GM12878 (cell line): ENCODE results near the gene NDUFV2. TPM values are rescaled to one million over a fixed set of nuclear protein-coding genes. Genes with fewer than 3 reads are reported as not detected.

Experiments used
- ATAC-seq: fragments of 200-7000 bp; cut with Tn5 transposase; 3 replicates; pipeline ENCODE4 v1.9.1; 2020; ENCODE audit warnings: mild to moderate bottlenecking, moderate library complexity
- BruUV-seq: library from RNA; stranded (reverse); fragments of 400-500 nt; replicated peaks from 2 replicates; lab custom pipeline; 2021; lab: Mats Ljungman, UMichigan
- CTCF ChIA-PET: fragments of 300-600 bp; sonication (Branson Sonifier 250); formaldehyde crosslinking; extraction: SDS; loops from one replicate; lab custom pipeline; 2021; ENCODE audit warnings: inconsistent platforms; lab: Yijun Ruan, JAX
- POLR2A ChIA-PET: fragments of 350-600 bp; formaldehyde crosslinking; extraction: SDS; loops from one replicate; lab custom pipeline; 2021; ENCODE audit warnings: inconsistent platforms; lab: Charles Lee
- RAD21 ChIA-PET: fragments of 300-600 bp; sonication (Branson Sonifier 250); formaldehyde crosslinking; loops from one replicate; lab custom pipeline; 2023; ENCODE audit warnings: antibody characterized with exemption; ENCODE audit not compliant: unreplicated experiment; lab: Charles Lee
- SMC1A ChIA-PET: fragments of 300-600 bp; sonication (Branson Sonifier 250); formaldehyde crosslinking; loops from one replicate; lab custom pipeline; 2023; ENCODE audit not compliant: unreplicated experiment, uncharacterized antibody; lab: Charles Lee
- DNase-seq: peaks from one replicate; pipeline ENCODE4 v3.0.0-alpha.2; 2011; ENCODE audit warnings: low read depth, low spot score
- FAIRE-seq: peaks from 3 replicates; lab custom pipeline; 2011; peaks lifted over from hg19 to GRCh38; lab: Jason Lieb, UNC
- H2AFZ ChIP-seq: 2 replicates; pipeline ENCODE4 v1.6.0; 2011; ENCODE audit warnings: low read depth, low read length, control low read depth; ENCODE audit not compliant: control insufficient read depth
- H3K27ac ChIP-seq: 2 replicates; pipeline ENCODE4 v1.5.1; 2011; ENCODE audit warnings: control low read depth; ENCODE audit not compliant: control insufficient read depth, insufficient read depth
- H3K27me3 ChIP-seq, 2 experiments: replicated peaks in 1 of 2; 2 replicates each; pipeline versions ENCODE4 v1.6.0 to v1.6.1; 2011; ENCODE audit warnings: low read length in 1 of 2; ENCODE audit not compliant: control insufficient read depth in 2 of 2, insufficient read depth in 2 of 2
- H3K36me3 ChIP-seq, 2 experiments: 2 replicates each; pipeline ENCODE4 v1.5.1; 2011; ENCODE audit warnings: low read length in 1 of 2; ENCODE audit not compliant: control insufficient read depth in 2 of 2, insufficient read depth in 2 of 2
- H3K4me1 ChIP-seq: 2 replicates; pipeline ENCODE4 v1.6.1; 2011; ENCODE audit warnings: mild to moderate bottlenecking, low read length, moderate library complexity, mixed read lengths; ENCODE audit not compliant: control insufficient read depth, insufficient read depth
- H3K4me2 ChIP-seq: 2 replicates; pipeline ENCODE4 v1.6.0; 2011; ENCODE audit warnings: control low read depth; ENCODE audit not compliant: control insufficient read depth, insufficient read depth
- H3K4me3 ChIP-seq: fragments of 200-600 bp; sonication (generic); 2 replicates; pipeline ENCODE4 v1.5.1; 2016
- H3K79me2 ChIP-seq: 2 replicates; pipeline ENCODE4 v1.6.0; 2011; ENCODE audit warnings: low read length; ENCODE audit not compliant: control insufficient read depth, insufficient read depth
- H3K9ac ChIP-seq: 2 replicates; pipeline ENCODE4 v1.8.0; 2011; ENCODE audit warnings: low read length, control low read depth, mixed read lengths; ENCODE audit not compliant: control insufficient read depth, insufficient read depth
- H3K9me3 ChIP-seq: replicated peaks from 3 replicates; pipeline ENCODE4 v1.5.1; 2011; ENCODE audit warnings: mild to moderate bottlenecking, low read length; ENCODE audit not compliant: control insufficient read depth, insufficient read depth
- H4K20me1 ChIP-seq: 2 replicates; pipeline ENCODE4 v1.6.0; 2011; ENCODE audit not compliant: control insufficient read depth, insufficient read depth
- BACH1 ChIP-seq: fragments of 450-650 bp; IDR thresholded peaks from 2 replicates; pipeline ENCODE4 v1.6.1; 2017; ENCODE audit warnings: mild to moderate bottlenecking, borderline replicate concordance
- BCL11A ChIP-seq: IDR thresholded peaks from 2 replicates; pipeline ENCODE4 v1.6.1; 2011; ENCODE audit warnings: low read depth, low read length
- BRCA1 ChIP-seq: IDR thresholded peaks from 2 replicates; pipeline ENCODE4 v1.6.1; 2011; ENCODE audit warnings: low read depth, low read length, improper control_type of control experiment
- CHD2 ChIP-seq: IDR thresholded peaks from 2 replicates; pipeline ENCODE4 v1.6.1; 2011; ENCODE audit warnings: low read depth, low read length, improper control_type of control experiment, borderline replicate concordance
- HDAC6 ChIP-seq: fragments of 200-600 bp; sonication (generic); IDR thresholded peaks from one replicate; pipeline ENCODE4 v1.8.0; 2017; ENCODE audit warnings: antibody characterized with exemption; ENCODE audit not compliant: unreplicated experiment
- HDGF ChIP-seq: fragments of 450-650 bp; IDR thresholded peaks from 2 replicates; pipeline ENCODE4 v1.6.1; 2016; ENCODE audit warnings: antibody characterized with exemption
- MEF2A ChIP-seq: IDR thresholded peaks from 2 replicates; pipeline ENCODE4 v1.6.1; 2011; ENCODE audit warnings: low read depth, mild to moderate bottlenecking, low read length, moderate library complexity; ENCODE audit not compliant: insufficient read depth
- NR2C2 ChIP-seq: IDR thresholded peaks from 2 replicates; pipeline ENCODE4 v1.6.1; 2011; ENCODE audit warnings: borderline replicate concordance, low read depth; ENCODE audit not compliant: control insufficient read depth, insufficient read length
- POLR2AphosphoS5 ChIP-seq: IDR thresholded peaks from 2 replicates; pipeline ENCODE4 v1.6.1; 2011; ENCODE audit warnings: mild to moderate bottlenecking, low read length, inconsistent platforms
- SIX5 ChIP-seq: IDR thresholded peaks from 2 replicates; pipeline ENCODE4 v1.6.1; 2011; ENCODE audit warnings: mild to moderate bottlenecking, low read depth, low read length, moderate library complexity; ENCODE audit not compliant: severe bottlenecking
- ZNF207 ChIP-seq: fragments of 450-650 bp; IDR thresholded peaks from 2 replicates; pipeline ENCODE4 v1.6.1; 2014; ENCODE audit warnings: antibody characterized with exemption, mild to moderate bottlenecking, borderline replicate concordance
- WGBS: methylation state at CpG from one replicate; pipeline ENCODE4 v1.1.6; 2016; ENCODE audit warnings: low lambda C conversion rate; ENCODE audit not compliant: insufficient replicate concordance, insufficient coverage; ENCODE audit errors: missing lambda C conversion rate; 5-methylcytosine and 5-hydroxymethylcytosine counted together
- in situ Hi-C: fragments of 300-500 bp; cut with MboI; formaldehyde crosslinking; loops from 9 replicates; pipeline ENCODE4 v1.14.3; 2018; ENCODE audit warnings: mixed read lengths
- intact Hi-C: fragments of 100-400 bp; cut with micrococcal nuclease; formaldehyde crosslinking; loops from one replicate; pipeline ENCODE4 v1.14.2; 2022; ENCODE audit not compliant: unreplicated experiment
- polyA plus RNA-seq, 11 experiments: library from polyadenylated mRNA; depleted of rRNA in 4 of 11; unstranded in 6 of 11; stranded (reverse) in 5 of 11; fragments of >200 nt; fragmentation: Nextera tagmentation in 4 of 11; fragmentation: Illumina TruSeq in 1 of 11; extraction: Ambion mirVana in 4 of 11; extraction: Trizol in 1 of 11; gene quantifications; 1 replicate in 1 of 11; 2 replicates in 10 of 11; pipeline versions ENCODE4 v1.2.1 to v1.2.3, GENCODE V29; 2011 to 2016; ENCODE audit warnings: inconsistent platforms in 2 of 11, missing spikeins in 2 of 11, low read depth in 1 of 11
- total RNA-seq, 4 experiments: library from RNA; depleted of rRNA in 3 of 4; stranded (reverse); fragments of >200 nt in 3 of 4; fragmentation: Illumina TruSeq in 1 of 4; extraction: Trizol in 1 of 4; gene quantifications; 2 replicates each; pipeline versions ENCODE4 v1.2.1 to v1.2.3, GENCODE V29; 2013 to 2021
- TF ChIP-seq, protein P1 (sequence below): fragments of 450-650 bp; IDR thresholded peaks from 2 replicates; pipeline ENCODE4 v1.6.1; 2017; ENCODE audit warnings: mild to moderate bottlenecking, moderate library complexity
- TF ChIP-seq, protein P2 (sequence below): fragments of 450-650 bp; IDR thresholded peaks from 2 replicates; pipeline ENCODE4 v1.6.1; 2018; ENCODE audit warnings: mild to moderate bottlenecking, low read depth, moderate library complexity; ENCODE audit not compliant: partially characterized antibody
- TF ChIP-seq, protein P3 (sequence below): IDR thresholded peaks from 2 replicates; pipeline ENCODE4 v1.6.1; 2011; ENCODE audit warnings: low read depth, low read length, improper control_type of control experiment, borderline replicate concordance

Gene NDUFV2
- total and polyA plus RNA-seq, 10 of the 15 experiments (the other 5 are each of a cell fraction or from before 2014, with no cell fraction given) = 236 to 590 (median 321) TPM

DNA sequence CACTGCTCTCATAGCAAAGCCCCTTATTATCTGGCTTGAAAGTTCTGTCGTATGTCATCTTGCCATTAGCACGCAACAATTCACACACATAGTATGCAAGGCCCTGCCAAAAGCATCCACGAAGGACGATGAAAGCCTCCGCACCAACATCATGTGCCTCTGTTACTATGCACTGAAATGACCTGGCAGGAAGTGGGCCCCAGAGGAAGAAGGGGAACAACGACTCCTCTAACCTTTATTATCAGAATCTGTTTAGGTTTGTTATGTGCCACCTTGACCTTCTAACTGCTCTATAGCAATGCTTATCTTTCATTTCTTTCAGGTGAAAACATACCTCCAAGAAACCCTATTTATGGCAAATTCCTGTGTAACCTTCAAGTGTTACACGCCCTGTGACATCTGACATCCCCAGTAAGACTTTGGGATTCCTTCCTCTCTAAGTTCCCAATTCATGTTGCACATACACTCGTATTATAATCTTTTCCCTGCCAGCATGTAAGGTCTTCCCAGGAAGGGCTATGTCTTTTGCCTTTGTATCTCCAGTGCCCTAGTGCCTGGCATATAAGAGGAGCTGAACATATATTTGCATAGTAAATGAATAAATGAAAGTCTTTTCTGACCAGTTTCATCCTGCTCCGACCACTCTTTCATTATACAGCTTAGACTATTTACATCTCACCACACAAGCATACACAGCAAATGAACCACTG is 7.0 kb upstream of the NDUFV2 start:
- in situ Hi-C loops (no loop called here), intact Hi-C loops (no loop called here)
- ChIA-PET CTCF (interaction anchor here (0.9 to 3.8 kb wide), 5 partner anchors 13 to 43 kb away, joined by 3 to 15 read pairs (median 4); no protein-coding TSS in a partner anchor), POLR2A (interaction anchor here (1.0 to 2.8 kb wide), 4 partner anchors 9 to 26 kb away, joined by 3 to 11 read pairs (median 6); no protein-coding TSS in a partner anchor), RAD21 (interaction anchor here (0.6 to 3.5 kb wide), 9 partner anchors 13 to 48 kb away, joined by 3 to 21 read pairs (median 3); no protein-coding TSS in a partner anchor), SMC1A (interaction anchor here (0.8 to 8.9 kb wide), 16 partner anchors 9 to 57 kb away, joined by 3 to 59 read pairs (median 5); no protein-coding TSS in a partner anchor)
- no peaks in the 10 kb centered on the region for H3K36me3 ChIP-seq
- no peaks in the 10 kb centered on the region for H3K79me2 ChIP-seq
- peak; percentile 52 for FAIRE-seq
- no peaks in the 10 kb centered on the region for H3K27me3 ChIP-seq
- under 1% methylated on average over 9 of the region's 9 CpGs for WGBS
- H2AFZ ChIP-seq = peak overlapping the region; percentile 83
- H3K9me3 ChIP-seq = no peaks in the 10 kb centered on the region
- ATAC-seq = peak; percentile 92
- H3K4me2 ChIP-seq = peak overlapping the region; percentile 91
- BruUV-seq = no TSS peak
- DNase-seq = peak; percentile 63
- peak overlapping the region; percentile 24; the same call in 1 of the 2 replicates for H3K4me3 ChIP-seq
- H3K4me1 ChIP-seq = peaks cover 19% of the 10 kb centered on the region
- H3K9ac ChIP-seq = peak overlapping the region; percentile 62
- H4K20me1 ChIP-seq = no peaks in the 10 kb centered on the region
- peak overlapping the region; percentile 95 for H3K27ac ChIP-seq
- TF ChIP-seq HDAC6 (no peak), CHD2 (0 out of 2 replicates have a peak, but pooled peaks have one; percentile 32), BACH1 (no peak), NR2C2 (no peak), SIX5 (no peak), BRCA1 (no peak), HDGF (0 out of 2 replicates have a peak, but pooled peaks have one; percentile 58), POLR2AphosphoS5 (peak; percentile 83), ZNF207 (no peak), MEF2A (0 out of 2 replicates have a peak, but pooled peaks have one; percentile 14), BCL11A (peak; percentile 73; the same call in 1 of the 2 replicates)
- TF ChIP-seq, protein P1, sequence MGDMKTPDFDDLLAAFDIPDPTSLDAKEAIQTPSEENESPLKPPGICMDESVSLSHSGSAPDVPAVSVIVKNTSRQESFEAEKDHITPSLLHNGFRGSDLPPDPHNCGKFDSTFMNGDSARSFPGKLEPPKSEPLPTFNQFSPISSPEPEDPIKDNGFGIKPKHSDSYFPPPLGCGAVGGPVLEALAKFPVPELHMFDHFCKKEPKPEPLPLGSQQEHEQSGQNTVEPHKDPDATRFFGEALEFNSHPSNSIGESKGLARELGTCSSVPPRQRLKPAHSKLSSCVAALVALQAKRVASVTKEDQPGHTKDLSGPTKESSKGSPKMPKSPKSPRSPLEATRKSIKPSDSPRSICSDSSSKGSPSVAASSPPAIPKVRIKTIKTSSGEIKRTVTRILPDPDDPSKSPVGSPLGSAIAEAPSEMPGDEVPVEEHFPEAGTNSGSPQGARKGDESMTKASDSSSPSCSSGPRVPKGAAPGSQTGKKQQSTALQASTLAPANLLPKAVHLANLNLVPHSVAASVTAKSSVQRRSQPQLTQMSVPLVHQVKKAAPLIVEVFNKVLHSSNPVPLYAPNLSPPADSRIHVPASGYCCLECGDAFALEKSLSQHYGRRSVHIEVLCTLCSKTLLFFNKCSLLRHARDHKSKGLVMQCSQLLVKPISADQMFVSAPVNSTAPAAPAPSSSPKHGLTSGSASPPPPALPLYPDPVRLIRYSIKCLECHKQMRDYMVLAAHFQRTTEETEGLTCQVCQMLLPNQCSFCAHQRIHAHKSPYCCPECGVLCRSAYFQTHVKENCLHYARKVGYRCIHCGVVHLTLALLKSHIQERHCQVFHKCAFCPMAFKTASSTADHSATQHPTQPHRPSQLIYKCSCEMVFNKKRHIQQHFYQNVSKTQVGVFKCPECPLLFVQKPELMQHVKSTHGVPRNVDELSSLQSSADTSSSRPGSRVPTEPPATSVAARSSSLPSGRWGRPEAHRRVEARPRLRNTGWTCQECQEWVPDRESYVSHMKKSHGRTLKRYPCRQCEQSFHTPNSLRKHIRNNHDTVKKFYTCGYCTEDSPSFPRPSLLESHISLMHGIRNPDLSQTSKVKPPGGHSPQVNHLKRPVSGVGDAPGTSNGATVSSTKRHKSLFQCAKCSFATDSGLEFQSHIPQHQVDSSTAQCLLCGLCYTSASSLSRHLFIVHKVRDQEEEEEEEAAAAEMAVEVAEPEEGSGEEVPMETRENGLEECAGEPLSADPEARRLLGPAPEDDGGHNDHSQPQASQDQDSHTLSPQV = no peak
- TF ChIP-seq, protein P2, sequence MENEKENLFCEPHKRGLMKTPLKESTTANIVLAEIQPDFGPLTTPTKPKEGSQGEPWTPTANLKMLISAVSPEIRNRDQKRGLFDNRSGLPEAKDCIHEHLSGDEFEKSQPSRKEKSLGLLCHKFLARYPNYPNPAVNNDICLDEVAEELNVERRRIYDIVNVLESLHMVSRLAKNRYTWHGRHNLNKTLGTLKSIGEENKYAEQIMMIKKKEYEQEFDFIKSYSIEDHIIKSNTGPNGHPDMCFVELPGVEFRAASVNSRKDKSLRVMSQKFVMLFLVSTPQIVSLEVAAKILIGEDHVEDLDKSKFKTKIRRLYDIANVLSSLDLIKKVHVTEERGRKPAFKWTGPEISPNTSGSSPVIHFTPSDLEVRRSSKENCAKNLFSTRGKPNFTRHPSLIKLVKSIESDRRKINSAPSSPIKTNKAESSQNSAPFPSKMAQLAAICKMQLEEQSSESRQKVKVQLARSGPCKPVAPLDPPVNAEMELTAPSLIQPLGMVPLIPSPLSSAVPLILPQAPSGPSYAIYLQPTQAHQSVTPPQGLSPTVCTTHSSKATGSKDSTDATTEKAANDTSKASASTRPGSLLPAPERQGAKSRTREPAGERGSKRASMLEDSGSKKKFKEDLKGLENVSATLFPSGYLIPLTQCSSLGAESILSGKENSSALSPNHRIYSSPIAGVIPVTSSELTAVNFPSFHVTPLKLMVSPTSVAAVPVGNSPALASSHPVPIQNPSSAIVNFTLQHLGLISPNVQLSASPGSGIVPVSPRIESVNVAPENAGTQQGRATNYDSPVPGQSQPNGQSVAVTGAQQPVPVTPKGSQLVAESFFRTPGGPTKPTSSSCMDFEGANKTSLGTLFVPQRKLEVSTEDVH = no peak
- TF ChIP-seq, protein P3, sequence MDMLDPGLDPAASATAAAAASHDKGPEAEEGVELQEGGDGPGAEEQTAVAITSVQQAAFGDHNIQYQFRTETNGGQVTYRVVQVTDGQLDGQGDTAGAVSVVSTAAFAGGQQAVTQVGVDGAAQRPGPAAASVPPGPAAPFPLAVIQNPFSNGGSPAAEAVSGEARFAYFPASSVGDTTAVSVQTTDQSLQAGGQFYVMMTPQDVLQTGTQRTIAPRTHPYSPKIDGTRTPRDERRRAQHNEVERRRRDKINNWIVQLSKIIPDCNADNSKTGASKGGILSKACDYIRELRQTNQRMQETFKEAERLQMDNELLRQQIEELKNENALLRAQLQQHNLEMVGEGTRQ = no peak; the same call in 1 of the 2 replicates
